ENCODE measurements around the gene GRIA4.

Gene GRIA4

GRCh38 chr11:105609832-105610781 is at the start of gene GRIA4:
TSS of gene GRIA4 (plus strand) at chr11:105610073. CDS start at chr11:105610998, 925 bp downstream.
- DNase-seq: peak; percentile 44

GRCh38 chr11:105573091-105573490 is 36.8 kb upstream of the GRIA4 start:
- DNase-seq: no peak

- DNase-seq: no peak
These were observed 34.9 kb upstream of the GRIA4 start for GRCh38 chr11:105574974-105575373.

GRCh38 chr11:105577641-105578040 is 32.2 kb upstream of the GRIA4 start:
- DNase-seq: no peak

GRCh38 chr11:105579111-105579510 is 30.8 kb upstream of the GRIA4 start:
- DNase-seq: no peak

GRCh38 chr11:105582497-105582896 is 27.4 kb upstream of the GRIA4 start:
- DNase-seq: no peak

- no peak for DNase-seq
These were observed 21.9 kb upstream of the GRIA4 start for GRCh38 chr11:105588001-105588400.

- no peak for DNase-seq
These were observed 20.5 kb upstream of the GRIA4 start for GRCh38 chr11:105589346-105589745.

GRCh38 chr11:105592035-105592434 is 17.8 kb upstream of the GRIA4 start:
- DNase-seq: no peak

GRCh38 chr11:105598371-105598770 is 11.5 kb upstream of the GRIA4 start:
- DNase-seq: no peak

- no peak for DNase-seq
These were observed 6.7 kb upstream of the GRIA4 start for GRCh38 chr11:105603156-105603555.

GRCh38 chr11:105609341-105609781 is 512 bp upstream of the GRIA4 start:
- no peak for DNase-seq

- DNase-seq: no peak
These were observed 1.1 kb downstream of the GRIA4 start for GRCh38 chr11:105610871-105611571.

- no peak for DNase-seq
These were observed 1.9 kb downstream of the GRIA4 start for GRCh38 chr11:105611572-105612441.

- DNase-seq: no peak
These were observed 2.9 kb downstream of the GRIA4 start for GRCh38 chr11:105612771-105613170.

- DNase-seq: no peak
These were observed 3.3 kb downstream of the GRIA4 start for GRCh38 chr11:105613183-105613582.

GRCh38 chr11:105618343-105618955 is 8.6 kb downstream of the GRIA4 start:
- no peak for DNase-seq

GRCh38 chr11:105619556-105619955 is 9.7 kb downstream of the GRIA4 start:
- DNase-seq: no peak

- DNase-seq: no peak
These were observed 12.1 kb downstream of the GRIA4 start for GRCh38 chr11:105622016-105622415.

- DNase-seq: no peak
These were observed 22.4 kb downstream of the GRIA4 start for GRCh38 chr11:105632316-105632715.

- DNase-seq: no peak
These were observed 25.6 kb downstream of the GRIA4 start for GRCh38 chr11:105635466-105635865.

- no peak for DNase-seq
These were observed 26.6 kb downstream of the GRIA4 start for GRCh38 chr11:105636496-105636895.
